Measurements from ENCODE around the gene TGOLN2.

GRCh38 chr2:85377083-85377482 lies 49.3 kb upstream of the TGOLN2 start:
- TF ChIP-seq POLR2AphosphoS5 (IDR thresholded peaks at IDR 0.05; ENCODE audit: low read depth, low read length) = no peak
- TF ChIP-seq CTCF (IDR thresholded peaks at IDR 0.05) = no peak
- TF ChIP-seq REST (IDR thresholded peaks at IDR 0.05; ENCODE audit: insufficient read depth in 1 of 2, low read depth in 2 of 2, low read length in 1 of 2) = no peak
- TF ChIP-seq TCF7L2 (IDR thresholded peaks at IDR 0.05; ENCODE audit: low read depth, low read length) = no peak
- TF ChIP-seq SIN3A (IDR thresholded peaks at IDR 0.05; ENCODE audit: borderline replicate concordance, insufficient read depth, low read depth, low read length) = no peak
